ENCODE measurements around the gene PLAAT4. TPM values are rescaled to one million over a fixed set of nuclear protein-coding genes. Genes with fewer than 3 reads are reported as not detected.
"Not testable (repeated sequence)": the region's sequence is repeated elsewhere in the genome, so short reads cannot be mapped to it uniquely, and the experiment has no call there.

PLAAT4 gene
- total RNA-seq, 1 donor from 2014 or later = 109 TPM

DNA sequence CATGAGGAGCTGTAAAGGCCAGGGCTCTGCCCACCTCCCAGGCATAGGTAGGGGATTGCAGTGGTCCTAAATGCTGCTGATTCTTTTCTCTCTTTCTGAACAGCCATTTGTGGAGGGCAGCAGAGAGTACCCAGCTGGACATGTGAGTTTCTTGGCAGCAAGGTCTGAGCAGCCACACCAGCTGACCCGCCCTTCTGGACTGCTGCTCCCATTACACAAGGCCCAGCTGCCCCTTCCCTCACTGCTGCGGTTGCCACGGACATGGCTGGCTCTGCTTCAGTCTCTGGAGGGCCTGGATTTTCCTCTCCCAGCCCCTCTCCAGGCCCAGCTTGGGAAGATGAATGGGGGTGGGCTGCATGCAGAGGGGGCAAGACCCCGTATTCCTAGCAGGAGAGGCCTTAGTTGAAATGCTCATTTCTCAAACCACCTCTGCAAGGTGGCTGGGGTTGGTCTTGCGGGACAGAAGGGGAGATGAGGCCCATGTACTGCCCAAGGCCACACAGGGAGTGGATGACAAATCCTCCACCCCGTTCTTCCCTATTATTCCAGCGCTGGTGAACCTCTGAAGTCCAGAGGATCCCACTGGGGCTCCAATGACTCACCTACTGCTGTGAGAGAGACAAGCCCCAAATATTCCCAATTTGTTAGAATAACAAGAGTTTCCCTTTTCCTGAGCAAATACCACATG is 26.1 kb upstream of the PLAAT4 start:
- intact Hi-C loops (cut with micrococcal nuclease) = no loop called here

DNA sequence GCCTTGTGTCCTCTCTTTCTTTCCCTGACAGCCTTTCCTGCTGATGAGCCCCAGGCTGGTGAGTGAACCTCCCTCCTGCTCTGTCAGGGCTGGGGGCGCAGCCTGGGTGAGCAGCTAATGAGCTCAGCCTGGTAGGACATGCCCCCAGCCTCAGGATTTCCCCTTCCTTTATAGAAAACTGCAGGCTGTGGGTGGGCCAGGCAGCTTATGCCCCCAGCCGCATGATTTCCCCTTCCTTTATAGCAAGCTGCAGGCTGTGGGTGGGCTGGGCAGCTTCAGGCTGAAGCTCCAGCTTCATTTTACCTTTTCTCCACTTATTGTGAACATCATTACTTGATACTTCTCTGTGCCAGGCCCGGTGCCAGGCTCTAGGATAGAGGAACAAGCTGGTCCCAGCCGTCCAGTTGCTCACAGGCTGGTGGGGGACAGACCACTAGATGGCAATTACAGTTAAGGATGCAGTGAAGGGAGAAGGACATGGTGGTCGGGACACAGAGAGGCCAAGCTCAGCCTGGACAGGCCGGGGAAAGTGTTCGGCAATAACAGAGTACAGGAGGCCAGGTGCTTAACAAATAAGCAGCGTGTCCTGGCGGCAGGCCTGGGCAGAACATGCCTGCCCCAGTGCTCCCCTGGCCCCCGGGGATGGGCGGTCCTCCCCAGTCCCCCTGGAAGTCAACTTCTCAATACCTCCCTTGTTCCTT is 25.4 kb upstream of the PLAAT4 start:
- intact Hi-C loops (cut with micrococcal nuclease) = no loop called here

DNA sequence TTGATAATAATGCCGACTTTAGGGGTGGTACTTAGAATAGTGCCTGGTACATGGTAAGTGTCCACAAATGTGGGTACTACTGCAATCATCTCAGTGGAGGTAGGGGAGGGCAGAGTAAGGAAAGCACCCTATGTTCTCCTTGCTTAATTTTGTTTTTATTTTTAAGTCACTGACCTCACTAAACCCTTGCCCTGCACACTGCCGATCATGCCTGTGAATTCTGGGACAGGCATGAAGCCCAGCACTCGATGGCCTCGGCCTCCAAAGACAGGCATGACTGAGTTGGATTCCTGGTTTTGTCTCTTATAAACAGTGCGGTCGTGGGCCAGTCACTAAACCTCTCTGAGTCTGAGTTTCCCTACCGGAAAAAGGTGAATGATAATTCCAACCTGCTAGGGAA is 23.8 kb upstream of the PLAAT4 start:
- intact Hi-C loops (cut with micrococcal nuclease) = no loop called here

DNA sequence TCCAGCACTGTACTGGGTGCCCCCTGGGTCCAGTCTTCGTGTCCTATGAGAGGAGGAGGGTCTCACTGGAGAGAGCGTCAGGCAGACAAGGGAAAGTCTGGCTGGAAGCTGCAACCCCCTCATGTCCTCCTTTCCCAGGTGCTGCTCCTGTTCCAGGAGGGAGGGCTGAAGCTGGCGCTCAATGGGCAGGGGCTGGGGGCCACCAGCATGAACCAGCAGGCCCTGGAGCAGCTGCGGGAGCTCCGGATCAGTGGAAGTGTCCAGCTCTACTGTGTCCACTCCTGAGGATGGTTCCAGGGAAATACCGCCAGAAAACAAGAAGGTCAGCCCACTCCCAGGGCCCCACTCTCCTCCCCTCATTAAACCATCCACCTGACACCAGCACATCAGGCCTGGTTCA is 20.5 kb upstream of the PLAAT4 start:
- intact Hi-C loops (cut with micrococcal nuclease) = no loop called here

DNA sequence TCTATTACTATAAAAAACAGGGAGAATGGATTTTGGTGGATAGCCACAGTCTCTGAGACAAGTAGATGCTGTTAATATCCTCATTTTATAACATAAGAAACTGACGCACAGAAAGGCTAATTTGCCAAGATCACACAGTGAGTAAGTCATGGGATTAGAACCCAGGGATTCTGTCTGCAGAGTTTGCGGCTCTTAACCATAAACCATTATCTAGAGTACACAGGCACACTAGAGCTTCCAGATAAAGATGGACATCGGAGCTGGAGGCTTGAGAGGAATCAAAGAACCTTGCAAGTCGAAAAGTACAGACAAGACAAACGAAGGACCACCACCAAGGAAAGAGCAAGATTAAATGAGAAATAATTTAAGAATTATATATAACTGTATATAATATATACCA is 19.5 kb upstream of the PLAAT4 start:
- intact Hi-C loops (cut with micrococcal nuclease) = no loop called here

DNA sequence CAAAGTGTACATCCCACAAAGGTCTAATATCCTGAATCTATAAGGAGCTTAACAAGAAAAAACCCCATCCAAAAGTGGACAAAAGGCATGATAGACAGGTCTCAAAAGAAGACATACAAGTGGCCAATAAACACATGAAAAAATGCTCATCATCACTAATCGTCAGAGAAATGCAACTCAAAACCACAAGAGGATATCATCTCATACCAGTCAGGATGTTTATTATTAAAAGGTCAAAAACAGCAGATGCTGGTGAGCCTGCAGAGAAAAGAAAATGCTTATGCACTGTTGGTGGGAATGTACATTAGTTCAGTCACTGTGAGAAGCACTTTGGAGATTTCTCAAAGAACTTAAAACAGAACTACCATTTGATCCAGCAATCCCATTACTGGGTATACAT is 18.1 kb upstream of the PLAAT4 start:
- intact Hi-C loops (cut with micrococcal nuclease) = no loop called here

DNA sequence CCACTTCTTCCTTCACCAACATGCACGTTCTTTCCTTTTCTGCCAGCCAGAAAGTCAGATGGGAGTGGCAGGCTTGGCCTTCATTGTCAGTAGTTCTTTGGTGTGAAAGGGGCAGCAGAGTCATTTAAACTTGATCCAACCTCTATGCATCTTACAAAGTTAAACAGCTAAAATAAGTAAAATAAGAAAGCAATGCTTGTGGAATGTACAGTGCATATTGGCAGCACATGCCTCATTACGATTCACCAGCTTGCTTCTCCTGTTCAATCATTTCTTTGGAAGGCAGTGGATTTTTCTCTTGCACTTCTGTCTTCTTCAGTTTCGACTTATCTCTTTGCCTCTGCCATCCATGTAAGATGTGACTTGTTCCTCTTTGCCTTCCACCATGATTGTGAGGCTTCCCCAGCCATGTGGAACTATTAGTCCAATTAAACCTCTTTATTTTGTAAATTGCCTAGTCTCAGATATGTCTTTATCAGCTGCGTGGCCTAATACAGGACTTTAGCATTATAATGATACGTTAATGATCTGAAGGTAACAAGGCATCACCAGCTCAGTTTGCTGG is 15.9 kb upstream of the PLAAT4 start:
- intact Hi-C loops (cut with micrococcal nuclease) = no loop called here

DNA sequence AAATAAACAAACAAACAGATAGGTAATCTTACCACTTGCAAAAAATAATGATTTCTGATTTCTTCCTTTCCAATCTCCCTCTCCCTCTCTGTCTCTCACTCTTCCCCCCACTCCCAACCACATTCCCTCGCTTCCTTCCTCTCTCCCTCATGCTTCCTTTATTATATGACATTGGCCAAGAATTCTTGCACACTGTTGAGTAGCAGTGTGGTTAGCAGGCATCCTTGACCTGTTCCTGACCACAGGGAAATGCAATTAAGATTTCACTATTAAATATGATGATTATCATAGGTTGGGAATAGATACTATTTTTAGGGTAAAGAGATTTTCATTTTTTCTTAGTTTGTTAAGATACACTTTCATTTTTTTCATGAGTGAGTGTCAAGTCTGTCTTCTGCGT is 14.7 kb upstream of the PLAAT4 start:
- intact Hi-C loops (cut with micrococcal nuclease) = no loop called here

DNA sequence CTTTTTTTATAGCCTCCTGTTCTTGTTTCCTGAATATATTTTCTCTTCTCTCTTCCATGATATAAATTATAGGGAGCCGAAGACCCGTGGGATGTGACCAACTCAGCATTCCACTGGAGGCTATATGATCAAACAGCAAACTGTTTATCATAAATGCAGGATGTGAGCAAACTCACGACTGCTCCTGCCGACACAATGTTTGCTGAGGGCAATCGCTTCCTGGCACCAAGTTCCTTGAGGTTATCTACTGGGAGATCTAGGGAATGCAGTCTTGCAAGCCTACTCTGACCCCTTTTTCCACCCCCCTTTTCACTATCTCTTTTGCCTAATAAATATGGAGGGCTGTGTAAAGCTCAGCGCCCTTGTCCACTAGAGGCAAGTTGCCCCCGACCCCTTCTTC is 13.5 kb upstream of the PLAAT4 start:
- intact Hi-C loops (cut with micrococcal nuclease) = no loop called here

DNA sequence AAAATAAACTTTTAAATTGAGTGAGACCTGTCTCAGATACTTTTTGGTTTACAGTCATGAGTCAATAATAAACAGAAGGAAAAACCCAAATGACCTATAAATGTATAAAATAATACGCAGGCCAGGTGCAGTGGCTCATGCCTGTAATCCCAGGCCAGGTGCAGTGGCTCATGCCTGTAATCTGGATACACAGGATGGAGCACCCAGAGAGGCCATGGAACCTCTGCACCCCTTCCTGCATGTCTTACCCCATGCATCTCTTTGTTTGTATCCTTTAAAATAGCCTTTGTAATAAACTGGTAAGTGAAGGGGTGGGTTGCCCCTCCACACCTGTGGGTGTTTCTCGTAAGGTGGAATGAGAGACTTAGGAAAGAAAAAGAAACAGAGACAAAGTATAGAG is 8.9 kb upstream of the PLAAT4 start:
- intact Hi-C loops (cut with micrococcal nuclease) = no loop called here

DNA sequence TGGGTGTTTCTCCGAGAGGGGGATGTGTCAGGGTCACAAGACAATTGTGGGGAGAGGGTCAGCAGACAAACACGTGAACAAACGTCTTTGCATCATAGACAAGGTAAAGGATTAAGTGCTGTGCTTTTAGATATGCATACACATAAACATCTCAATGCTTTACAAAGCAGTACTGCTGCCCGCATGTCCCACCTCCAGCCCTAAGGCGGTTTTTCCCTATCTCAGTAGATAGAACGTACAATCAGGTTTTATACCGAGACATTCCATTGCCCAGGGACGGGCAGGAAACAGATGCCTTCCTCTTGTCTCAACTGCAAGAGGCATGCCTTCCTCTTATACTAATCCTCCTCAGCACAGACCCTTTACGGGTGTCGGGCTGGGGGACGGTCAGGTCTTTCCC is 8.5 kb upstream of the PLAAT4 start:
- intact Hi-C loops (cut with micrococcal nuclease) = not testable (repeated sequence)

DNA sequence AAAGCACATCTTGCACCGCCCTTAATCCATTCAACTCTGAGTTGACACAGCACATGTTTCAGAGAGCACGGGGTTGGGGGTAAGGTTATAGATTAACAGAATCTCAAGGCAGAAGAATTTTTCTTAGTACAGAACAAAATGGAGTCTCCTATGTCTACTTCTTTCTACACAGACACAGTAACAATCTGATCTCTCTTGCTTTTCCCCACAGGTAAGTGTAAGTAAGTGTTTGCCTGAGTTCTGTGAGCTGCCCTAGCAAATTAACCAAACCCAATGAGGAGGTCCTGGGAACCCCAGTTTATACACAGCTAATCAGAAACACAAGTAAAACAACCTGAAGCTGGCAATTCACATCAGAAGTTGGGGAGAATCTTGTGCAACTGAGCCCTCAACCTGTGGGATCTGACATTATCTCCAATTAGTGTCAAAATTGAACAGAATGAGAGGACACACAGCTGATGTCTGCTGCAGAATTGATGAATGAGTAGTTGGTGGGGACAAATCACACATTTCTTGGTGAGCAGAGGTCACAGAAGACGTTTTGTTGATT is 7.8 kb upstream of the PLAAT4 start:
- intact Hi-C loops (cut with micrococcal nuclease) = not testable (repeated sequence)

DNA sequence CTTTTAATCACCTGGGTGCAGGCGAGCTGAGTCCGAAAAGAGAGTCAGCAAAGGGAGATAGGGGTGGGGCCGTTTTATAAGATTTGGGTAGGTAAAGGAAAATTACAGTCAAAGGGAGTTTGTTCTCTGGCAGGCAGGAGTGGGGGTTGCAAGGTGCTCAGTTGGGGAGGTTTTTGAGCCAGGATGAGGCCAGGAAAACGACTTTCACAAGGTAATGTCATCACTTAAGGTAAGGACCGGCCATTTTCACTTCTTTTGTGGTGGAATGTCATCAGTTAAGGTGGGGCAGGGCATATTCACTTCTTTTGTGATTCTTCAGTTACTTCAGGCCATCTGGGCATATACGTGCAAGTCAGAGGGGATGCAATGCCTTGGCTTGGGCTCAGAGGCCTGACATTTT is 7.2 kb upstream of the PLAAT4 start:
- intact Hi-C loops (cut with micrococcal nuclease) = not testable (repeated sequence)

DNA sequence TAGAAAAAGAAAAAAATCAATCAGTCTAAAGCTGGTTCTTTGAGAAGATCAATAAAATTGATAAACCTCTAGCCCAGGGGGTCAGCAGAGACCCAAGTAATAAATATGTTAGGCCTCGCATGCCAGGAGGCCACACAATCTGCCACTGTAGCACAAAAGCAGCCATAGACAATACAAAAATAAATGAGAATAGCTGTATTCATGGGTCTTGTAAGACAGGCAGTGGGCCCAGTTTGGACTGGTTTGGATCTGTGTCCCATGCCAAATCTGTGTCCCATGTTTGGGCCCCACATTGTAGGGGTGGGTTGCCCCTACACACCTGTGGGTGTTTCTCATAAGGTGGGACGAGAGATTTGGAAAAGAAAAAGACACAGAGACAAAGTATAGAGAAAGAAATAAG is 6.6 kb upstream of the PLAAT4 start:
- intact Hi-C loops (cut with micrococcal nuclease) = loop anchor here (10.0 kb wide), 1 partner anchor 85 kb away; the partner anchor contains the start of gene PLAAT3

DNA sequence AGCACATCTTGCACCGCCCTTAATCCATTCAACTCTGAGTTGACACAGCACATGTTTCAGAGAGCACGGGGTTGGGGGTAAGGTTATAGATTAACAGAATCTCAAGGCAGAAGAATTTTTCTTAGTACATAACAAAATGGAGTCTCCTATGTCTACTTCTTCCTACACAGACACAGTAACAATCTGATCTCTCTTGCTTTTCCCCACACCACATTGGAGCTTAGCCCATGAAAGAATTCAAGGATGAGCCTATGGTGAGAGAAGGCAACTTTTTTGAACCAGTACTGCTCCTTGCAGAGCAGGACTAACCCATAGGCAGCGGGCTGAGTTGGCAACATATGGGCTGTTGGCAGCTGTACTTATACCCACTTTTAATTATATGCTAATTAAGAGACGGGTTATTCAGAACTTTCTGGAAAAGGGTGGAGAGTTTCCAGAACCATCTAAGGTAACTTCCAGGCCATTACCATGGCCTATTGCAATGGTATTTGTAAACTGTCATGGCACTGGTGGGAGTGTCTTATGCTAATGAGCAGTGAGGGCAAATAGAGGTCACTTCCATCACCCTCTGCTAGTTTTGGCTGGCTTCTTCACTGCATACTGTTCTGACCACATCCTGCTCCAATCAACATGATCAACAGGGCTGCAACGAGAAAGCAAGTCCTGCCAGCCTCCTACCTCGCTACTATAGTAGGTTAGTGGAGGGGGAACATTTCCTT is 5.4 kb upstream of the PLAAT4 start:
- intact Hi-C loops (cut with micrococcal nuclease) = loop anchor here (1.0 to 10.0 kb wide), 3 partner anchors 36 to 84 kb away; partner anchors contain the start of genes PLAAT3 and PLAAT5

DNA sequence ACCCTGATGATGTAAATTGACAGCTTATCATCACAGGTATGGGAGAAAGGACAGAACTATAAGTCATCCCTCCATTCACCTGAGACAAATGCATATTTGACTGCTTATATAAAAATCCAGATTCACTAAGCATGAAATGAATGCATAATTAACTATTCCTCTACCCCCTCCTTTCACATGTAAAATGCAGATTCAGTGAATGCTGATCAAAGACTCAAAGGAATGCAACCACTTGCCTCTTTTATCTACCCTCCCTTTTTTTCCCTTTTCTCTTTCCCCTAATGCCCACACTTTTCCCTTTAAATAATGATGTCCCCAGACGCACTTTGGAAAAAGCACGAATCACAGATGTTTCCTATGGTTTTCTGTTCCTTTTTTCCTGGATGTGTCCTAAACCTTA is 4.5 kb upstream of the PLAAT4 start:
- intact Hi-C loops (cut with micrococcal nuclease) = loop anchor here (10.0 kb wide), 1 partner anchor 83 kb away; the partner anchor contains the start of gene PLAAT3

DNA sequence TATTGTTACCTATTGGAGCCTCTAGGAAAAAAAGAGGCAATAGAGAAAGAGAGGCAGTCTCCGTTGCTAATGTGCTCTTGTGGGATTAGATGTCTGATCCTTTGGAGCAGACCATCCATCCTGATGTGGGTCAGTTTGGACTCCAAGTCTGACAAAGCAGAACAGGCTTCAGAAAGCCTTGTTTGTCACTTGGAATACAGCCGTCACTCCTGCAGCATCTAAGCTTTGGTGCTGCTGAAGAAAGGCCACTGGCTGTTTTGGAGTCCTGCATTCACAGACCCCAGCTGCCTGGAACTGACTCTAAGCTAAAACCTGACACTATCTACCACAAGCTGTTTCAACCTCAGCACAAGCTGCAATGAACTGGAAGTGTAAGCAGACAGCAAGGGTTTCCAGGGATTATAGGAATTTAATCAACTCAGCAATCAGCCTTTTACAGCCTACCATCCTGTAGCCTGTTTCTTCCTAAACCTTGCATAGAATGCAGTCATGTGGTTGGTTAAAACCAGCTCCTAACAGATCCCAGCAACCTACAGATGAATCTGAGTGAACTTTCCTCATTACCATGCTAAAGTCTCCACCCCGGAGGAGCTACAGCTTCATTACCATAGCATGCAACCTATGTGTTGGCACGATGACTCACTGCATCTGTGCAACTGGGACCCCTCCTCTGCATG is 3.7 kb upstream of the PLAAT4 start:
- intact Hi-C loops (cut with micrococcal nuclease) = loop anchor here (10.0 kb wide), 1 partner anchor 82 kb away; the partner anchor contains the start of gene PLAAT3

DNA sequence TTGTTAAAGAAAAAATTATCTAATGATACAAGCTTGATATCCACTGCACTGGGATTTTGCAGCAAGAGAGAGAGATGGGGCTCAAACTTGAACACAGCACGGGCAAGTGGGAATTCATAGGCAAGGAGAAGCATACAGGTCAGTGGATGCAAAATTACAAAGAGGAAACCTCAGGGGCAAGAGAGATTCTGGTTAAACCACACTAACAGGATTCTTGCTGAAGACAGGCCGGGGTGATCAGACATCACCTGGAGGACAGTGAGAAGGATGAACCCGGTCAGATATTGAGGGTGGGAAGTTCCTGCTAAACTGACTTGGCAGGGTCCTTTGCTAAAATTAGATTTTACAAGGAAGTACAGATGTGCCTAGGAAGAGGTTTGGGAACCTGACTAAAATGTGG is 2.5 kb upstream of the PLAAT4 start:
- intact Hi-C loops (cut with micrococcal nuclease) = loop anchor here (10.0 kb wide), 1 partner anchor 81 kb away; the partner anchor contains the start of gene PLAAT3

DNA sequence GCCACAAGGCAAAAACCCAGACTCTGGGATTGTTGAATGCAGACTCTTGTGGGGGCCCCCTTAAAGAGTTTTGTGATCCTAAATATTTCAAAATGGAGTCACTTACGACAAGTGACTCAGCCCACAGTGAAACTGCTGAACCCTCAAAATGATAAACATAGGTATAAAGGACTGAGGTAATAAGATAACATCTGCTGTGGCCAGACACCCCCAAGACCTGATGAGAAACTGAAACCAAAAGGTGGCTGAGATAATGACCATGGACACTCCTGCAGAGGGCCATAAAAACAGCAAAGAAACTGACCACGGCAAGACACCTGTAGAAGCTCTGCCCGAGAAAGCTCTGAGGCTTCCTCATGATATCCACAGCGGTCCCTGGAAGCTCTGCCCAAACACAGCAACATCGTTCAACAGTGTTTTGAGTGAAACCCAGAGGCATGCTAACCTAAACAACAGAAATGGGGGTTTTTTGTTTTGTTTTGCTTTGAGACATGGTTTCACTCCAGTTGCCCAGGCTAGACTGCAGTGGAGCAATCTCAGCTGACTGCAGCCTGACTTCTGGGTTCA is 1.6 kb upstream of the PLAAT4 start:
- intact Hi-C loops (cut with micrococcal nuclease) = loop anchor here (10.0 kb wide), 1 partner anchor 80 kb away; the partner anchor contains the start of gene PLAAT3

DNA sequence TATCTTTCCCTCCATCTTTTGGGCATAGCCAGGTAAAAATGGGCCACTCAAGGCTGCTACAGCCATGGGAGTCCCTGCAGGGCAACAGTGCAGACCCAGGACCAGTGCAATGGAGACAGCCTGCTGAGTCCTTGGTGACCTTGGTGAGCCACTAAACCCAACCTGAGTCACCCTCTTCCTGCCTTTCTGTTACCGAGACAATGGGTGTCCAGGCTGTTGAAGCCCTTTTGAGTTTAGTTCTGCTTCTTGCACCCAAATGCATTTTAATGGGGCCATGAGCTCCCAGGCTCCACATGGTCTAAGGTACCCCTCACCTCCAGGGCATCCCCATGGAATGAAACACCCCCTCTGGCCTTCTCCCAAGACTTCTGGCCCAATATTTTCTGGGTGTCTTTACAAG is 874 bp upstream of the PLAAT4 start:
- intact Hi-C loops (cut with micrococcal nuclease) = loop anchor here (1.0 to 10.0 kb wide), 3 partner anchors 18 to 79 kb away; partner anchors contain the start of gene PLAAT3
